HepG2 (cell line): ENCODE data around the gene ZNF519. TPM values are rescaled to one million over a fixed set of nuclear protein-coding genes. Genes with fewer than 3 reads are reported as not detected.
"Not testable (repeated sequence)": the region's sequence is repeated elsewhere in the genome, so short reads cannot be mapped to it uniquely, and the experiment has no call there.

ENCODE experiments used
- ATAC-seq: fragments of 200-7000 bp; cut with Tn5 transposase; 3 replicates; pipeline ENCODE4 v1.9.1; 2020; ENCODE audit warnings: mild to moderate bottlenecking, moderate library complexity
- BruUV-seq: library from RNA; stranded (reverse); fragments of 400-500 nt; replicated peaks from 2 replicates; lab custom pipeline; 2021; lab: Mats Ljungman, UMichigan
- CTCF ChIA-PET: fragments of 300-600 bp; formaldehyde crosslinking; extraction: SDS; loops from one replicate; lab custom pipeline; 2021; ENCODE audit warnings: low total read pairs, inconsistent platforms, low intra/inter-chr PET ratio; lab: Yijun Ruan, JAX
- POLR2A ChIA-PET: fragments of 350-600 bp; sonication (Branson Sonifier 250); formaldehyde crosslinking; loops from one replicate; lab custom pipeline; 2020; ENCODE audit warnings: antibody characterized with exemption, inconsistent platforms; lab: Yijun Ruan, JAX
- DNase-seq: peaks from one replicate; pipeline ENCODE4 v3.0.0-alpha.2; 2015; ENCODE audit warnings: low spot score
- FAIRE-seq: peaks from 3 replicates; lab custom pipeline; 2011; peaks lifted over from hg19 to GRCh38; lab: Jason Lieb, UNC
- H2AFZ ChIP-seq: one replicate; pipeline ENCODE4 v1.6.1; 2011; ENCODE audit warnings: low read length, inconsistent platforms
- H3K27ac ChIP-seq: fragments of 300-600 bp; 3 replicates; pipeline ENCODE4 v1.8.0; 2011; ENCODE audit warnings: mixed run types, mild to moderate bottlenecking, mixed read lengths, low read length, inconsistent platforms; ENCODE audit not compliant: insufficient read depth; ENCODE audit errors: extremely low read length
- H3K27me3 ChIP-seq, 2 experiments: fragments of 200-600 bp in 1 of 2; 2 replicates in 1 of 2; 3 replicates in 1 of 2; pipeline versions ENCODE4 v1.6.0 to v1.8.0; 2011; ENCODE audit warnings: low read length in 2 of 2, mild to moderate bottlenecking in 2 of 2, moderate library complexity in 2 of 2, inconsistent platforms in 1 of 2; ENCODE audit not compliant: insufficient read depth in 2 of 2, control insufficient read depth in 1 of 2
- H3K36me3 ChIP-seq, 2 experiments: fragments of 200-600 bp in 1 of 2; replicated peaks in 1 of 2; 2 replicates in 1 of 2; 3 replicates in 1 of 2; pipeline versions ENCODE4 v1.5.1 to v1.8.0; 2011; ENCODE audit warnings: low read length in 2 of 2, inconsistent platforms in 1 of 2; ENCODE audit not compliant: insufficient read depth in 2 of 2, control insufficient read depth in 1 of 2
- H3K4me1 ChIP-seq: 2 replicates; pipeline ENCODE4 v1.5.1; 2012; ENCODE audit warnings: low read length, inconsistent platforms; ENCODE audit not compliant: insufficient read depth
- H3K4me2 ChIP-seq: 2 replicates; pipeline ENCODE4 v1.6.0; 2011; ENCODE audit warnings: low read depth, low read length, inconsistent platforms
- H3K4me3 ChIP-seq, 3 experiments: fragments of 200-600 bp in 1 of 3; sonication (generic), shearing (Covaris generic) in 1 of 3; replicated peaks in 1 of 3; 2 replicates each; pipeline ENCODE4 v1.5.1; 2011 to 2016; ENCODE audit warnings: low read length in 3 of 3, inconsistent platforms in 2 of 3, low read depth in 2 of 3, mild to moderate bottlenecking in 2 of 3, control low read depth in 1 of 3, mixed read lengths in 1 of 3; ENCODE audit not compliant: insufficient read depth in 1 of 3
- H3K79me2 ChIP-seq: one replicate; pipeline ENCODE4 v1.6.1; 2011; ENCODE audit warnings: low read length, inconsistent platforms; ENCODE audit not compliant: insufficient read depth
- H3K9ac ChIP-seq: 2 replicates; pipeline ENCODE4 v1.6.0; 2011; ENCODE audit warnings: mild to moderate bottlenecking, low read depth, low read length, inconsistent platforms; ENCODE audit not compliant: insufficient read depth
- H3K9me3 ChIP-seq: 2 replicates; pipeline ENCODE4 v1.5.1; 2012; ENCODE audit warnings: mild to moderate bottlenecking, low read length
- H4K20me1 ChIP-seq: 2 replicates; pipeline ENCODE4 v1.6.0; 2011; ENCODE audit warnings: inconsistent platforms, mild to moderate bottlenecking, low read length, moderate library complexity; ENCODE audit not compliant: insufficient read depth
- CBX2 ChIP-seq, 2 experiments: fragments of 200-600 bp in 1 of 2; sonication (generic); formaldehyde crosslinking in 1 of 2; IDR thresholded peaks; 2 replicates each; pipeline versions ENCODE4 v1.7.0 to v1.8.1; 2018 to 2022; ENCODE audit warnings: low read depth in 2 of 2, low read length in 1 of 2, mild to moderate bottlenecking in 1 of 2, missing genetic modification reagents in 1 of 2
- HIVEP1 ChIP-seq: sonication (generic); formaldehyde crosslinking; IDR thresholded peaks from 2 replicates; pipeline ENCODE4 v1.4.0; 2020; ENCODE audit warnings: mild to moderate bottlenecking, missing genetic modification reagents
- MIER3 ChIP-seq: IDR thresholded peaks from 2 replicates; pipeline ENCODE4 v1.6.1; 2016; ENCODE audit warnings: missing compliant biosample characterization, borderline replicate concordance
- PHF21A ChIP-seq: sonication (generic); formaldehyde crosslinking; IDR thresholded peaks from 2 replicates; pipeline ENCODE4 v1.5.0; 2020; ENCODE audit warnings: mild to moderate bottlenecking, missing genetic modification reagents
- PITX1 ChIP-seq: sonication (generic); formaldehyde crosslinking; IDR thresholded peaks from 2 replicates; pipeline ENCODE4 v1.5.1; 2020; ENCODE audit warnings: mild to moderate bottlenecking, missing genetic modification reagents
- ZNF367 ChIP-seq: sonication (generic); formaldehyde crosslinking; IDR thresholded peaks from 2 replicates; pipeline ENCODE4 v1.4.0; 2020; ENCODE audit warnings: missing genetic modification reagents, borderline replicate concordance
- ZNF724P ChIP-seq: sonication (generic); formaldehyde crosslinking; IDR thresholded peaks from 2 replicates; pipeline ENCODE4 v1.8.0; 2022; ENCODE audit warnings: missing genetic modification reagents, borderline replicate concordance
- ZNF749 ChIP-seq: sonication (generic); formaldehyde crosslinking; IDR thresholded peaks from 2 replicates; pipeline ENCODE4 v1.8.0; 2022; ENCODE audit warnings: mild to moderate bottlenecking, missing genetic modification reagents, moderate library complexity, borderline replicate concordance
- ZNF766 ChIP-seq: sonication (generic); formaldehyde crosslinking; IDR thresholded peaks from 2 replicates; pipeline ENCODE4 v1.5.0; 2020; ENCODE audit warnings: missing genetic modification reagents, borderline replicate concordance
- ZNF768 ChIP-seq: sonication (generic); formaldehyde crosslinking; IDR thresholded peaks from 2 replicates; pipeline ENCODE4 v1.4.0; 2020; ENCODE audit warnings: missing genetic modification reagents
- ZNF878 ChIP-seq: sonication (generic); formaldehyde crosslinking; IDR thresholded peaks from 2 replicates; pipeline ENCODE4 v1.8.1; 2023; ENCODE audit warnings: mild to moderate bottlenecking, missing genetic modification reagents, moderate library complexity
- WGBS: methylation state at CpG from one replicate; pipeline ENCODE4 v1.1.6; 2017; ENCODE audit warnings: low lambda C conversion rate; 5-methylcytosine and 5-hydroxymethylcytosine counted together
- in situ Hi-C: cut with HindIII; loops from 2 replicates; pipeline ENCODE4 v1.10.0; 2017; ENCODE audit warnings: low pct_unique_long_range_greater_than_20kb; ENCODE audit not compliant: extremely low pct_ligation_motif_present
- intact Hi-C: fragments of 100-400 bp; cut with micrococcal nuclease; formaldehyde crosslinking; loops from one replicate; pipeline ENCODE4 v1.10.0; 2022; ENCODE audit not compliant: unreplicated experiment
- polyA plus RNA-seq, 8 experiments: library from polyadenylated mRNA; depleted of rRNA in 3 of 8; stranded (reverse) in 7 of 8; unstranded in 1 of 8; fragments of >200 nt; fragmentation: Illumina TruSeq in 4 of 8; extraction: Trizol in 4 of 8; gene quantifications; 2 replicates each; pipeline versions ENCODE4 v1.2.1 to v1.2.3, GENCODE V29; 2011 to 2016; ENCODE audit warnings: low read depth in 4 of 8, missing spikeins in 1 of 8, mixed read lengths in 1 of 8; ENCODE audit not compliant: insufficient read depth in 1 of 8
- total RNA-seq, 5 experiments: library from RNA; depleted of rRNA; stranded (reverse); fragments of >200 nt; fragmentation: Illumina TruSeq; extraction: Trizol; gene quantifications; 2 replicates each; pipeline ENCODE4 v1.2.3, GENCODE V29; 2016; ENCODE audit warnings: low read depth in 1 of 5
- TF ChIP-seq, protein P1 (sequence below): sonication (generic); formaldehyde crosslinking; IDR thresholded peaks from 2 replicates; pipeline ENCODE4 v1.9.0; 2021; ENCODE audit warnings: missing genetic modification reagents, borderline replicate concordance
- TF ChIP-seq, protein P2 (sequence below): sonication (generic); formaldehyde crosslinking; IDR thresholded peaks from 2 replicates; pipeline ENCODE4 v1.8.1; 2022; ENCODE audit warnings: mild to moderate bottlenecking, missing genetic modification reagents
- TF ChIP-seq, protein P3 (sequence below): sonication (generic); formaldehyde crosslinking; IDR thresholded peaks from 2 replicates; pipeline ENCODE4 v1.8.1; 2023; ENCODE audit warnings: mild to moderate bottlenecking, moderate library complexity, missing genetic modification reagents

ZNF519 gene
- total and polyA plus RNA-seq, 2 of the 13 experiments (the other 11 are each of a cell fraction or from before 2014, with no cell fraction given): 7.3 to 11.1 TPM

DNA sequence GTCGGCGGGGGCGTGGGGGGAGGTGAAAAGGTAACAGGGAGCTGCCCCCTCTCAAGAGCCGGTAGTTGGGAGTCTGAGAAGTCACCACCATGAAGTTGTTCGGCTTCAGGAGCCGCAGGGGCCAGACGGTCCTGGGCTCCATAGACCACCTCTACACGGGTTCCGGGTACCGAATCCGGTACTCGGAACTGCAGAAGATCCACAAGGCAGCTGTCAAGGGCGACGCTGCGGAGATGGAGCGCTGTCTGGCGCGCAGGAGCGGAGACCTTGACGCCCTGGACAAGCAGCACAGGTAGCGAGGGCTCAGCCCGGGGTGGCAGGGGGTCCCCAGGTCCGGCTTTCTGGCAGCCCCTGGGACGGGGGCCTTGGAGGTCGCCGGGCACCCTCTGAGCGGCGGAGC, 47.1 kb upstream of the ZNF519 start (continued):
- no peak for TF ChIP-seq ZNF766 (CRISPR knock-in tag)
- TF ChIP-seq, protein P1, sequence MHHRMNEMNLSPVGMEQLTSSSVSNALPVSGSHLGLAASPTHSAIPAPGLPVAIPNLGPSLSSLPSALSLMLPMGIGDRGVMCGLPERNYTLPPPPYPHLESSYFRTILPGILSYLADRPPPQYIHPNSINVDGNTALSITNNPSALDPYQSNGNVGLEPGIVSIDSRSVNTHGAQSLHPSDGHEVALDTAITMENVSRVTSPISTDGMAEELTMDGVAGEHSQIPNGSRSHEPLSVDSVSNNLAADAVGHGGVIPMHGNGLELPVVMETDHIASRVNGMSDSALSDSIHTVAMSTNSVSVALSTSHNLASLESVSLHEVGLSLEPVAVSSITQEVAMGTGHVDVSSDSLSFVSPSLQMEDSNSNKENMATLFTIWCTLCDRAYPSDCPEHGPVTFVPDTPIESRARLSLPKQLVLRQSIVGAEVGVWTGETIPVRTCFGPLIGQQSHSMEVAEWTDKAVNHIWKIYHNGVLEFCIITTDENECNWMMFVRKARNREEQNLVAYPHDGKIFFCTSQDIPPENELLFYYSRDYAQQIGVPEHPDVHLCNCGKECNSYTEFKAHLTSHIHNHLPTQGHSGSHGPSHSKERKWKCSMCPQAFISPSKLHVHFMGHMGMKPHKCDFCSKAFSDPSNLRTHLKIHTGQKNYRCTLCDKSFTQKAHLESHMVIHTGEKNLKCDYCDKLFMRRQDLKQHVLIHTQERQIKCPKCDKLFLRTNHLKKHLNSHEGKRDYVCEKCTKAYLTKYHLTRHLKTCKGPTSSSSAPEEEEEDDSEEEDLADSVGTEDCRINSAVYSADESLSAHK (CRISPR knock-in tag): no peak

DNA sequence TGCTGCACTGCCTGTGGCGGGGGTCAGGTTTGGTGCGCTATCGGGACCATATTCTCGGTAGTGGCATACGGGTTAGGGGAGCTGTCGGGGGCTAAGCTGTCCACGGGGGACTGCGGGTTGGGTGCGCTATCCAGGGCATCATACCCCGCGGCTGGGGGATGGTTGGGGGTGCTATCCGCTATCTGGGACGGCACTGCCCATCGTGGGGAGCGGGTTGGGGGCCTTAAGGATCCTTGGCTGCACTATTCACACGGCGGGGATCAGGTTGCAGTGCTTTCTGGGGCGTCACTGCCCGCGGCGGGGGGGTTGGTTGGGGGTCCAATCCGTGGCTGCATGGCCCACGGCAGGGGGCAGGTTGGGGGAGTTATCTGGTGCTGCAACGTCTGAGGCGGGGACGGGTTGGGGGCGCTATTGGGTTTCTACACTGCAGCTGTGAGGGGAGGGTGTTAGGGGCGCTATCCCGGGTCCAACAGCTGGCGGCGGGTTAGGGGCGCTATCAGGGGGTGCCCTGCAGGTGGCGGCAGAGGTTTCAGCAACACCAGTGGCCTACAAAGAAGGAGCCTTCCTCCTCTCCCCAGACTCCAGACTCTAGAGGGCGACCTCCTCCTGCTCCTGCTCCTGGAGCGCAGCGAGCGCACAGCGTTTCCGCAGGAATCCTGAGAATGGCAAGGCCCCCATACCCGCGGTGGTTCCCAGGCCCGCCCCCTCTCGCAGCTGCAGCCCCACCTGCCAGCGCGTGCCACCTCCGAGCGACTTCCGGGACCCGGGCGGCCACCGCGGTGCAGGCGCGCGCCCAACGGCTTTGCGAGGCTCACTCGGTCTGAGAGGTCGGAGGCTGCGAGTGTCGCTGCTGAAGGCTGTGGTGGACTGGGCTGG, 46.3 kb upstream of the ZNF519 start:
- H3K79me2 ChIP-seq; H4K20me1 ChIP-seq; H3K36me3 ChIP-seq; FAIRE-seq; in situ Hi-C loops; BruUV-seq; H2AFZ ChIP-seq; H3K27me3 ChIP-seq; H3K9me3 ChIP-seq; H3K4me1 ChIP-seq; H3K27ac ChIP-seq; intact Hi-C loops; TF ChIP-seq CBX2 (IDR thresholded peaks at IDR 0.05; ENCODE audit: low read depth, low read length): not testable (repeated sequence)
- DNase-seq (peak; percentile 90), ATAC-seq (peak; percentile 97)
- Histone ChIP-seq H3K4me3 (peak overlapping the region; percentile 50 to 74 (median 70); a peak in 4 of 6 replicates), H3K4me2 (peak overlapping the region; percentile 76), H3K9ac (peak overlapping the region; percentile 46; the same call in 1 of the 2 replicates)
- POLR2A ChIA-PET: interaction anchor here (1.3 kb wide), 1 partner anchor 12 kb away, joined by 9 read pairs; no protein-coding TSS in a partner anchor
- CTCF ChIA-PET: interaction anchor here (1.5 kb wide), 1 partner anchor 237 kb away, joined by 4 read pairs; no protein-coding TSS in a partner anchor
- WGBS: 28% methylated on average over 22 of the region's 61 CpGs
- TF ChIP-seq, protein P2, sequence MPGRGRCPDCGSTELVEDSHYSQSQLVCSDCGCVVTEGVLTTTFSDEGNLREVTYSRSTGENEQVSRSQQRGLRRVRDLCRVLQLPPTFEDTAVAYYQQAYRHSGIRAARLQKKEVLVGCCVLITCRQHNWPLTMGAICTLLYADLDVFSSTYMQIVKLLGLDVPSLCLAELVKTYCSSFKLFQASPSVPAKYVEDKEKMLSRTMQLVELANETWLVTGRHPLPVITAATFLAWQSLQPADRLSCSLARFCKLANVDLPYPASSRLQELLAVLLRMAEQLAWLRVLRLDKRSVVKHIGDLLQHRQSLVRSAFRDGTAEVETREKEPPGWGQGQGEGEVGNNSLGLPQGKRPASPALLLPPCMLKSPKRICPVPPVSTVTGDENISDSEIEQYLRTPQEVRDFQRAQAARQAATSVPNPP (CRISPR knock-in tag): 0 out of 2 replicates have a peak, but pooled peaks have one; percentile 40
- TF ChIP-seq ZNF749 (CRISPR knock-in tag) (0 out of 2 replicates have a peak, but pooled peaks have one; percentile 58), CBX2 (CRISPR knock-in tag; IDR thresholded peaks at IDR 0.05; ENCODE audit: low read depth) (0 out of 2 replicates have a peak, but pooled peaks have one; percentile 76), PHF21A (CRISPR knock-in tag) (peak; percentile 55; the same call in 1 of the 2 replicates), ZNF367 (0 out of 2 replicates have a peak, but pooled peaks have one; percentile 42), ZNF878 (CRISPR knock-in tag) (peak; percentile 79), ZNF724P (CRISPR knock-in tag) (peak; percentile 67; the same call in 1 of the 2 replicates), MIER3 (CRISPR knock-in tag) (0 out of 2 replicates have a peak, but pooled peaks have one; percentile 35), PITX1 (CRISPR knock-in tag) (peak; percentile 46; the same call in 1 of the 2 replicates), HIVEP1 (CRISPR knock-in tag) (peak; percentile 88), ZNF768 (peak; percentile 58; the same call in 1 of the 2 replicates)
- TF ChIP-seq, protein P3, sequence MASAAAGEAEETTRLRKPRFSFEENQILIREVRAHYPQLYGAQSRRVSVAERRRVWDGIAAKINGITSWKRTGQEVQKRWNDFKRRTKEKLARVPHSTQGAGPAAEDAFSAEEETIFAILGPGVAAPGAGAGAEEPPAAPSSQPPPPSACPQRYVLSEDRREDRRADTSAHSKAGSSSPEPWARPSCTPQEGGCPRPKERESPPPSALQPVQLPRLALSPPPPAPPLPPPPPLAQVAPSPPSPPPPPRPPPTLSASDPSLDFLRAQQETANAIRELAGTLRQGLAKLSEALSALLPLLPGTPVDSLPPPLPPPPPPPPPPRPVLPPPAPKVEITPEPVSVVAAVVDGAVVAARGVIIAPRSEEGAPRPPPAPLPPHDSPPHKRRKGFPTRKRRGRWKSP (CRISPR knock-in tag): peak; percentile 88
